Measurements from ENCODE around the gene SMIM23.

GRCh38 chr5:171748720-171749119 is 36.9 kb upstream of the SMIM23 start:
- TF ChIP-seq ZNF473 (tag by site-specific recombination; IDR thresholded peaks at IDR 0.05) (no peak), ZNF146 (tag by site-specific recombination; IDR thresholded peaks at IDR 0.05) (no peak), PATZ1 (tag by site-specific recombination; IDR thresholded peaks at IDR 0.05) (no peak)

All from HEK293 (cell line).